B cell (primary cell): ENCODE results near the gene ACP1. TPM values are rescaled to one million over a fixed set of nuclear protein-coding genes. Genes with fewer than 3 reads are reported as not detected.

Source experiments
- ATAC-seq: fragments of 200-7000 bp; cut with Tn5 transposase; one replicate; pipeline ENCODE4 v1.10.0; 2021; ENCODE audit warnings: low read depth, mild to moderate bottlenecking, moderate number of reproducible peaks, moderate library complexity
- CTCF ChIA-PET: fragments of 350-600 bp; sonication (Branson Sonifier 250); formaldehyde crosslinking; loops from one replicate; lab custom pipeline; 2021; ENCODE audit warnings: antibody characterized with exemption, inconsistent platforms; lab: Charles Lee
- POLR2A ChIA-PET: fragments of 350-600 bp; sonication (Branson Sonifier 250); formaldehyde crosslinking; loops from one replicate; lab custom pipeline; 2021; ENCODE audit warnings: antibody characterized with exemption; lab: Charles Lee
- DNase-seq: peaks from one replicate; pipeline ENCODE4 v3.0.0; 2013
- H2AFZ ChIP-seq: 2 replicates; pipeline ENCODE4 v1.6.1; 2012; ENCODE audit warnings: mild to moderate bottlenecking, low read depth, low read length; ENCODE audit not compliant: insufficient read depth, poor library complexity, severe bottlenecking
- H3K27ac ChIP-seq, 2 donors: 1 replicate in 1 of 2; 2 replicates in 1 of 2; pipeline ENCODE4 v1.5.1; 2012 to 2013; ENCODE audit warnings: low read length in 2 of 2, mild to moderate bottlenecking in 2 of 2, moderate library complexity in 1 of 2
- H3K27me3 ChIP-seq, 4 experiments: fragments of 200-600 bp in 1 of 4; sonication (generic) in 1 of 4; replicated peaks in 1 of 4; 1 replicate in 2 of 4; 2 replicates in 2 of 4; pipeline versions ENCODE4 v1.6.1 to v1.7.0; 2013 to 2016; ENCODE audit warnings: low read length in 3 of 4, mild to moderate bottlenecking in 2 of 4, mixed read lengths in 1 of 4, moderate library complexity in 1 of 4; ENCODE audit not compliant: insufficient read depth in 4 of 4, control insufficient read depth in 3 of 4; ENCODE audit errors: control extremely low read depth in 1 of 4
- H3K36me3 ChIP-seq, 2 experiments: replicated peaks in 1 of 2; 1 replicate in 1 of 2; 2 replicates in 1 of 2; pipeline versions ENCODE4 v1.6.1 to v1.7.1; 2013; ENCODE audit warnings: low read length in 1 of 2; ENCODE audit not compliant: insufficient read depth in 2 of 2, control insufficient read depth in 1 of 2; ENCODE audit errors: control extremely low read depth in 1 of 2, extremely low read depth in 1 of 2
- H3K4me1 ChIP-seq, 2 donors: fragments of 200-600 bp in 1 of 2; sonication (generic) in 1 of 2; 1 replicate in 1 of 2; 2 replicates in 1 of 2; pipeline versions ENCODE4 v1.5.1 to v1.6.1; 2013 to 2017; ENCODE audit warnings: low read length in 2 of 2; ENCODE audit not compliant: control insufficient read depth in 2 of 2, insufficient read depth in 2 of 2
- H3K4me2 ChIP-seq: replicated peaks from 2 replicates; pipeline ENCODE3; 2012; ENCODE audit warnings: mild to moderate bottlenecking, low read depth, low read length; ENCODE audit not compliant: poor library complexity, severe bottlenecking
- H3K4me3 ChIP-seq, 5 experiments: fragments of 200-600 bp in 1 of 5; sonication (generic) in 1 of 5; 1 replicate in 3 of 5; 2 replicates in 2 of 5; pipeline versions ENCODE4 v1.5.1 to v1.7.0; 2011 to 2016; ENCODE audit warnings: low read length in 4 of 5, mild to moderate bottlenecking in 4 of 5, low read depth in 2 of 5, control low read depth in 1 of 5, moderate library complexity in 1 of 5; ENCODE audit not compliant: insufficient read depth in 1 of 5; ENCODE audit errors: control extremely low read depth in 1 of 5, extremely low read depth in 1 of 5
- H3K79me2 ChIP-seq: fragments of 200-600 bp; sonication (generic); one replicate; pipeline ENCODE4 v1.6.0; 2016; ENCODE audit warnings: low read length; ENCODE audit not compliant: control insufficient read depth, insufficient read depth
- H3K9ac ChIP-seq: fragments of 200-600 bp; sonication (generic); 2 replicates; pipeline ENCODE4 v1.6.1; 2017; ENCODE audit warnings: mild to moderate bottlenecking, low read length, moderate library complexity
- H3K9me3 ChIP-seq, 3 donors: one replicate each; pipeline versions ENCODE4 v1.6.1 to v1.7.1; 2013; ENCODE audit warnings: low read length in 2 of 3; ENCODE audit not compliant: control insufficient read depth in 2 of 3, insufficient read depth in 1 of 3; ENCODE audit errors: control extremely low read depth in 1 of 3
- H4K20me1 ChIP-seq: 2 replicates; pipeline ENCODE4 v1.6.0; 2012; ENCODE audit warnings: mild to moderate bottlenecking, low read length; ENCODE audit not compliant: insufficient read depth, control insufficient read depth, poor library complexity, severe bottlenecking
- H3K27ac Mint-ChIP-seq: one replicate; pipeline ENCODE4 v1.8.0; 2021; ENCODE audit warnings: mixed read lengths
- H3K27me3 Mint-ChIP-seq: one replicate; pipeline ENCODE4 v1.8.0; 2021; ENCODE audit warnings: mixed read lengths
- H3K4me1 Mint-ChIP-seq: one replicate; pipeline ENCODE4 v1.8.0; 2021; ENCODE audit warnings: mixed read lengths
- H3K4me3 Mint-ChIP-seq: one replicate; pipeline ENCODE4 v1.8.0; 2021; ENCODE audit warnings: mixed read lengths
- H3K9me3 Mint-ChIP-seq: one replicate; pipeline ENCODE4 v1.8.0; 2022; ENCODE audit warnings: mixed read lengths; ENCODE audit not compliant: insufficient read depth
- EZH2 ChIP-seq: IDR thresholded peaks from 2 replicates; pipeline ENCODE4 v1.6.1; 2012; ENCODE audit warnings: borderline replicate concordance, low read depth, mild to moderate bottlenecking, moderate library complexity, low read length; ENCODE audit not compliant: insufficient read depth, poor library complexity, severe bottlenecking
- WGBS: methylation state at CpG from one replicate; pipeline ENCODE4 v1.1.5; 2013; ENCODE audit warnings: missing lambda C conversion rate; ENCODE audit not compliant: insufficient coverage; 5-methylcytosine and 5-hydroxymethylcytosine counted together
- intact Hi-C: fragments of 100-400 bp; cut with micrococcal nuclease; formaldehyde crosslinking; loops from one replicate; pipeline ENCODE4 v1.10.0; 2022
- polyA plus RNA-seq: library from polyadenylated mRNA; depleted of rRNA; stranded (reverse); fragments of >200 nt; gene quantifications from 2 replicates; pipeline ENCODE4 v1.2.3, GENCODE V29; 2012
- total RNA-seq, 2 donors: library from RNA; stranded (reverse); fragments of 120-200 nt in 1 of 2; gene quantifications; 1 replicate in 1 of 2; 2 replicates in 1 of 2; pipeline versions ENCODE4 v1.2.3 to v1.2.4, GENCODE V29; 2013 to 2022
- TF ChIP-seq, protein P1 (sequence below): fragments of 200-600 bp; IDR thresholded peaks from one replicate; pipeline ENCODE4 v1.8.0; 2022; ENCODE audit warnings: antibody characterized with exemption, mild to moderate bottlenecking

The ACP1 gene
- total and polyA plus RNA-seq, 2 donors (not counting 1 experiment from before 2014, with no cell fraction given), result 70.2 to 87.8 TPM

DNA sequence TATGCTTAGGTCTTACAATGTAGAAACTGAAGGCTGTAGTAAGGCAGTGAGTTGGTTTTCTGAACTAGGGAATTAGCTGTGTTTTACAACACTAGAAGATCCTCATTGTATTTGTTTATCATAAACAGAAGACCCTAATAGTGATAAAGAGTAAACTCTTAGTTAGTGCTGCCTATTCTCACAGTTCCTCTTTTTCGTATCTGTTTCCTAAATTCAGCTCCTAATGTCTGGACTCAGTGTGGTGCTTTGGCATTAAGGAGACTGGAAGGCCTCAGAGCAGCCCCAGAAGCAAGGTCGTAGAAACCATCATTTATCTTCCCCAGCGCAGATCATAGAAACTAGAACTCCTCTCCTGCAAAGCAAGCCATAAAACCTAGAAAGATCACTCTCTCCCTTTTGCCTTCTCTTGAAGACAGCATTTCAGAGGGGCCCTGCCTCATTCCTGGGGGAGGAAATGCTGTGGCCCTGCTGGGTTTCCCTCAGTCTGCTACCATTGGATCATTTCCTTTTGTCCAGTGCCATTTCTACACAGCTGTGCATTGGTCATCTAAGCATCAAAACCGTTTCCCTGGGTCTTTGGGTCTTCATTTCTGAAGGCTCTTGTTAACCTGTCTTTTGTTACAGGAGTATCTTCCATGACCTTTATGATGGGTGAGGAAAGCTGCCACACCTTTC is 4.7 kb downstream of the ACP1 start:
- H3K9me3 ChIP-seq, result no peaks in the 10 kb centered on the region
- peaks cover 75% of the 10 kb centered on the region for H4K20me1 ChIP-seq
- ATAC-seq, result no peak
- H3K27ac ChIP-seq, result no peak overlapping the region
- DNase-seq, result no peak
- intact Hi-C loops, result loop anchor here (10.0 kb wide), 1 partner anchor 195 kb away; no protein-coding TSS in a partner anchor
- TF ChIP-seq EZH2, result no peak
- TF ChIP-seq, protein P1, sequence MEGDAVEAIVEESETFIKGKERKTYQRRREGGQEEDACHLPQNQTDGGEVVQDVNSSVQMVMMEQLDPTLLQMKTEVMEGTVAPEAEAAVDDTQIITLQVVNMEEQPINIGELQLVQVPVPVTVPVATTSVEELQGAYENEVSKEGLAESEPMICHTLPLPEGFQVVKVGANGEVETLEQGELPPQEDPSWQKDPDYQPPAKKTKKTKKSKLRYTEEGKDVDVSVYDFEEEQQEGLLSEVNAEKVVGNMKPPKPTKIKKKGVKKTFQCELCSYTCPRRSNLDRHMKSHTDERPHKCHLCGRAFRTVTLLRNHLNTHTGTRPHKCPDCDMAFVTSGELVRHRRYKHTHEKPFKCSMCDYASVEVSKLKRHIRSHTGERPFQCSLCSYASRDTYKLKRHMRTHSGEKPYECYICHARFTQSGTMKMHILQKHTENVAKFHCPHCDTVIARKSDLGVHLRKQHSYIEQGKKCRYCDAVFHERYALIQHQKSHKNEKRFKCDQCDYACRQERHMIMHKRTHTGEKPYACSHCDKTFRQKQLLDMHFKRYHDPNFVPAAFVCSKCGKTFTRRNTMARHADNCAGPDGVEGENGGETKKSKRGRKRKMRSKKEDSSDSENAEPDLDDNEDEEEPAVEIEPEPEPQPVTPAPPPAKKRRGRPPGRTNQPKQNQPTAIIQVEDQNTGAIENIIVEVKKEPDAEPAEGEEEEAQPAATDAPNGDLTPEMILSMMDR, result no peak
- no peaks in the 10 kb centered on the region for H3K27me3 ChIP-seq
- WGBS, result 80% methylated on average over 2 of the region's 4 CpGs
- H3K36me3 ChIP-seq, result peaks cover 0 to 35% of the 10 kb centered on the region in 2 experiments
- H2AFZ ChIP-seq, result no peak overlapping the region
- H3K4me3 ChIP-seq, result no peak overlapping the region
- CTCF ChIA-PET, result no interaction called here
- H3K9ac ChIP-seq, result no peak overlapping the region
- Mint-ChIP-seq H3K4me1 (peaks cover 54% of the 10 kb centered on the region), H3K9me3 (no peaks in the 10 kb centered on the region), H3K4me3 (no peak overlapping the region), H3K27me3 (no peaks in the 10 kb centered on the region), H3K27ac (no peak overlapping the region)
- no peak overlapping the region for H3K4me2 ChIP-seq
- H3K79me2 ChIP-seq, result peaks cover 84% of the 10 kb centered on the region
- H3K4me1 ChIP-seq, result peaks cover 11 to 19% of the 10 kb centered on the region in 2 donors
- POLR2A ChIA-PET, result no interaction called here

DNA sequence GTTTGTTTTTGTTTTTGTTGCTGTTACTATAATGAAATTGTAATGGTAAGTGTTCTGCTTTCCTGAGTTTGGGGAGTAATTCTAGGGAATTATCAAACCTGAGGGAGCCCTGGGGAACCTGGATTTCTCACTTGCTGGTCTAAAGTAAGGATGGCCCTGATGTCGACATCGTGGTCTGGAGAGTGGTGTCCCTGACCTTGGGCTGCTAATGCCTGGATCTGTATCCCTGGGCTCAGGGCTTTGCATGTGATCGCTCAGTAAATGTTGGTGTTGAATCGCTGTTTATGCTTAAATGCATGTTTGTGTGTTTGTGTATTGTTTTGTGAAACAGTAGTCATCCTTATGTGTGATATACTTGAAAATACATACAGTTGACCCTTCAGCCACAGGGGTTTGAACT is 6.1 kb downstream of the ACP1 start:
- H2AFZ ChIP-seq, result no peak overlapping the region
- H3K79me2 ChIP-seq, result peaks cover 75% of the 10 kb centered on the region
- H3K36me3 ChIP-seq, result peaks cover 0 to 38% of the 10 kb centered on the region in 2 experiments
- H3K27me3 ChIP-seq, result no peaks in the 10 kb centered on the region
- TF ChIP-seq EZH2, result no peak
- TF ChIP-seq, protein P1, result no peak
- H3K9me3 ChIP-seq, result no peaks in the 10 kb centered on the region
- H3K4me3 ChIP-seq, result no peak overlapping the region
- H3K9ac ChIP-seq, result no peak overlapping the region
- WGBS, result 100% methylated on average over 4 of the region's 4 CpGs
- H3K4me1 ChIP-seq, result peaks cover 10 to 21% of the 10 kb centered on the region in 2 donors
- CTCF ChIA-PET, result no interaction called here
- Mint-ChIP-seq H3K9me3 (no peaks in the 10 kb centered on the region), H3K4me1 (peaks cover 51% of the 10 kb centered on the region), H3K4me3 (no peak overlapping the region), H3K27me3 (no peaks in the 10 kb centered on the region), H3K27ac (no peak overlapping the region)
- no peak for DNase-seq
- ATAC-seq, result no peak
- H3K27ac ChIP-seq, result no peak overlapping the region
- intact Hi-C loops, result no loop called here
- no peak overlapping the region for H3K4me2 ChIP-seq
- POLR2A ChIA-PET, result no interaction called here
- H4K20me1 ChIP-seq, result peaks cover 86% of the 10 kb centered on the region
